ENCODE data around the gene GPX4. TPM values are rescaled to one million over a fixed set of nuclear protein-coding genes. Genes with fewer than 3 reads are reported as not detected.

GPX4 gene
- total RNA-seq, 1 experiment from 2014 or later: 355 TPM

GRCh38 chr19:1079566-1080111 is 24.2 kb upstream of the GPX4 start:
- Histone ChIP-seq H2BK5ac (ENCODE audit: insufficient read length, low read length) (no peak overlapping the region), H3T11ph (ENCODE audit: low read length) (no peak overlapping the region), H3K79me1 (ENCODE audit: insufficient read depth, low read depth, low read length, poor library complexity, severe bottlenecking) (no peaks in the 10 kb centered on the region), H4K91ac (ENCODE audit: insufficient read length, low read depth, low read length) (no peak overlapping the region), H2BK12ac (ENCODE audit: insufficient read length, low read depth, low read length) (no peak overlapping the region), H3K56ac (ENCODE audit: insufficient read length, low read depth, low read length) (no peak overlapping the region), H3K23ac (ENCODE audit: insufficient read length, low read depth, low read length) (no peak overlapping the region), H2BK120ac (ENCODE audit: low read depth, low read length, poor library complexity, severe bottlenecking) (no peak overlapping the region), H2BK15ac (ENCODE audit: low read depth, low read length) (no peak overlapping the region), H3K27me3 (ENCODE audit: insufficient read depth, low read length) (no peaks in the 10 kb centered on the region), H2AFZ (ENCODE audit: low read length) (no peak overlapping the region), H3K18ac (ENCODE audit: insufficient read length, low read depth, low read length) (no peak overlapping the region), H3K4ac (ENCODE audit: low read depth, low read length) (no peak overlapping the region), H3K9ac (ENCODE audit: extremely low read depth, insufficient read length, low read length) (no peak overlapping the region), H3K27ac (ENCODE audit: insufficient read length, low read depth, low read length) (no peak overlapping the region), H3K23me2 (ENCODE audit: insufficient read length, low read depth, low read length, poor library complexity, severe bottlenecking) (no peaks in the 10 kb centered on the region), H3K79me2 (ENCODE audit: insufficient read depth, low read length) (no peaks in the 10 kb centered on the region), H3K14ac (ENCODE audit: insufficient read depth, low read length) (no peak overlapping the region), H4K8ac (replicated peaks; ENCODE audit: insufficient read length, low read depth, low read length) (no peak overlapping the region), H4K5ac (ENCODE audit: insufficient read length, low read depth, low read length) (no peak overlapping the region), H4K20me1 (ENCODE audit: control insufficient read depth, insufficient read depth, insufficient read length) (no peaks in the 10 kb centered on the region), H2AK5ac (ENCODE audit: insufficient read length, low read length) (no peak overlapping the region), H3K4me1 (ENCODE audit: insufficient read depth, low read length) (no peaks in the 10 kb centered on the region), H3K4me2 (ENCODE audit: insufficient read depth, insufficient read length, low read length) (no peak overlapping the region), H2BK20ac (ENCODE audit: low read depth, low read length, poor library complexity, severe bottlenecking) (no peak overlapping the region), H3K9me3 (ENCODE audit: control insufficient read depth, low read depth, low read length) (no peaks in the 10 kb centered on the region)
- Mint-ChIP-seq H3K4me1 (peaks cover 3 to 9% of the 10 kb centered on the region in 2 experiments; a peak in 2 of 4 replicates), H3K27ac (no peak overlapping the region; a peak in 1 of 7 replicates), H3K4me3 (no peak overlapping the region), H3K9me3 (no peaks in the 10 kb centered on the region), H3K27me3 (ENCODE audit: low read depth) (peaks cover 1% of the 10 kb centered on the region), H3K36me3 (ENCODE audit: insufficient read depth in 1 of 3, low read depth in 3 of 3) (peaks cover 14 to 46% (median 41%) of the 10 kb centered on the region in 3 experiments)
- DNase-seq: peak; percentile 59
- WGBS (ENCODE audit: extremely low coverage, insufficient read length, low lambda C conversion rate): no CpG with 5 or more reads among the region's 45 CpGs
- TF ChIP-seq CTCF (conservative IDR thresholded peaks at IDR 0.05): no peak; the same call in 2 of the 3 replicates
